ENCODE data around the gene EFNA3.

EFNA3 gene

GRCh38 chr1:155068599-155068998, 10.0 kb upstream of the EFNA3 start:
- DNase-seq = no peak

- DNase-seq = no peak
These were observed 9.0 kb upstream of the EFNA3 start for GRCh38 chr1:155069551-155070157.

GRCh38 chr1:155070158-155070621, 8.4 kb upstream of the EFNA3 start:
- no peak for DNase-seq

- DNase-seq = peak; percentile 24
These were observed 7.7 kb upstream of the EFNA3 start for GRCh38 chr1:155070721-155071569.

GRCh38 chr1:155071701-155072100, 6.9 kb upstream of the EFNA3 start:
- DNase-seq = no peak

GRCh38 chr1:155072531-155073289, 5.9 kb upstream of the EFNA3 start:
- DNase-seq = no peak

GRCh38 chr1:155073377-155074242, 5.0 kb upstream of the EFNA3 start:
- DNase-seq = no peak

- DNase-seq = no peak
These were observed 3.1 kb upstream of the EFNA3 start for GRCh38 chr1:155075535-155075934.

- DNase-seq = no peak
These were observed 2.3 kb upstream of the EFNA3 start for GRCh38 chr1:155076371-155076770.

- no peak for DNase-seq
These were observed 1.3 kb upstream of the EFNA3 start for GRCh38 chr1:155077346-155077745.

GRCh38 chr1:155077758-155078445, 735 bp upstream of the EFNA3 start:
- no peak for DNase-seq

GRCh38 chr1:155079210-155079486, 511 bp downstream of the EFNA3 start:
- DNase-seq = no peak

GRCh38 chr1:155079487-155080311, 1.1 kb downstream of the EFNA3 start:
- no peak for DNase-seq

GRCh38 chr1:155080312-155081228, 1.9 kb downstream of the EFNA3 start:
- no peak for DNase-seq

- no peak for DNase-seq
These were observed 3.0 kb downstream of the EFNA3 start for GRCh38 chr1:155081472-155082300.

GRCh38 chr1:155082301-155083051, 3.8 kb downstream of the EFNA3 start:
- DNase-seq = no peak

GRCh38 chr1:155083052-155083541, 4.5 kb downstream of the EFNA3 start:
- no peak for DNase-seq

All from GOT3 (cell line).